CD14-positive monocyte (primary cell): ENCODE measurements around the gene ACACB. TPM values are rescaled to one million over a fixed set of nuclear protein-coding genes. Genes with fewer than 3 reads are reported as not detected.

Experiments used
- DNase-seq, 3 donors: peaks; one replicate each; pipeline ENCODE4 v3.0.0-alpha.2; 2011 to 2022
- H2AFZ ChIP-seq: 2 replicates; pipeline ENCODE4 v1.6.0; 2012; ENCODE audit warnings: mild to moderate bottlenecking, low read depth, low read length, inconsistent platforms; ENCODE audit not compliant: insufficient read depth, poor library complexity, severe bottlenecking
- H3K27ac ChIP-seq, 2 donors: 1 replicate in 1 of 2; 2 replicates in 1 of 2; pipeline ENCODE4 v1.5.1; 2012 to 2013; ENCODE audit warnings: low read length in 2 of 2, control low read depth in 1 of 2, inconsistent platforms in 1 of 2, low read depth in 1 of 2, mild to moderate bottlenecking in 1 of 2
- H3K27me3 ChIP-seq, 2 donors: one replicate each; pipeline versions ENCODE4 v1.6.0 to v1.6.1; 2011 to 2013; ENCODE audit warnings: low read length in 2 of 2; ENCODE audit not compliant: control insufficient read depth in 2 of 2, insufficient read depth in 2 of 2
- H3K36me3 ChIP-seq, 2 donors: replicated peaks in 1 of 2; 1 replicate in 1 of 2; 2 replicates in 1 of 2; pipeline versions ENCODE4 v1.5.1 to v1.6.1; 2012 to 2013; ENCODE audit warnings: low read length in 2 of 2, control low read depth in 1 of 2, inconsistent platforms in 1 of 2, mild to moderate bottlenecking in 1 of 2; ENCODE audit not compliant: insufficient read depth in 2 of 2, control insufficient read depth in 1 of 2
- H3K4me1 ChIP-seq, 2 donors: 1 replicate in 1 of 2; 2 replicates in 1 of 2; pipeline versions ENCODE4 v1.5.1 to v1.6.1; 2012 to 2013; ENCODE audit warnings: low read length in 2 of 2, control low read depth in 1 of 2, inconsistent platforms in 1 of 2, mild to moderate bottlenecking in 1 of 2, moderate library complexity in 1 of 2; ENCODE audit not compliant: insufficient read depth in 2 of 2, control insufficient read depth in 1 of 2
- H3K4me2 ChIP-seq: replicated peaks from 2 replicates; pipeline ENCODE3; 2012; ENCODE audit warnings: low read length, moderate library complexity, mild to moderate bottlenecking; ENCODE audit not compliant: poor library complexity, severe bottlenecking; ENCODE audit errors: extremely low read depth
- H3K4me3 ChIP-seq, 3 experiments: fragments of 200-600 bp in 1 of 3; sonication (generic) in 1 of 3; replicated peaks in 1 of 3; 1 replicate in 2 of 3; 2 replicates in 1 of 3; pipeline ENCODE4 v1.5.1; 2011 to 2013; ENCODE audit warnings: low read length in 3 of 3, mild to moderate bottlenecking in 3 of 3, control low read depth in 2 of 3, low read depth in 2 of 3, inconsistent platforms in 1 of 3, moderate library complexity in 1 of 3
- H3K79me2 ChIP-seq: 2 replicates; pipeline ENCODE4 v1.6.0; 2012; ENCODE audit warnings: mild to moderate bottlenecking, control low read depth, inconsistent platforms, low read length, moderate library complexity; ENCODE audit not compliant: insufficient read depth
- H3K9ac ChIP-seq: 2 replicates; pipeline ENCODE4 v1.6.0; 2017; ENCODE audit warnings: low read length, mild to moderate bottlenecking; ENCODE audit not compliant: insufficient read depth, poor library complexity, severe bottlenecking
- H3K9me3 ChIP-seq, 2 donors: replicated peaks in 1 of 2; 1 replicate in 1 of 2; 2 replicates in 1 of 2; pipeline versions ENCODE4 v1.5.1 to v1.6.1; 2012 to 2013; ENCODE audit warnings: low read length in 2 of 2, control low read depth in 1 of 2; ENCODE audit not compliant: control insufficient read depth in 1 of 2, insufficient read depth in 1 of 2
- H4K20me1 ChIP-seq: 2 replicates; pipeline ENCODE4 v1.6.0; 2012; ENCODE audit warnings: mild to moderate bottlenecking, low read length, control low read depth, moderate library complexity; ENCODE audit not compliant: insufficient read depth
- H3K27ac Mint-ChIP-seq, 7 donors: one replicate each; pipeline ENCODE4 v1.8.0; 2020; ENCODE audit warnings: mild to moderate bottlenecking in 7 of 7, mixed read lengths in 7 of 7, moderate library complexity in 6 of 7, inconsistent platforms in 2 of 7
- H3K27me3 Mint-ChIP-seq, 3 donors: one replicate each; pipeline ENCODE4 v1.8.0; 2021 to 2022; ENCODE audit warnings: low read depth in 3 of 3, mild to moderate bottlenecking in 3 of 3, mixed read lengths in 3 of 3, moderate library complexity in 3 of 3, inconsistent platforms in 1 of 3
- H3K36me3 Mint-ChIP-seq, 2 donors: one replicate each; pipeline ENCODE4 v1.8.0; 2020; ENCODE audit warnings: mixed read lengths in 2 of 2, inconsistent platforms in 1 of 2, mild to moderate bottlenecking in 1 of 2
- H3K4me1 Mint-ChIP-seq: one replicate; pipeline ENCODE4 v1.8.0; 2020; ENCODE audit warnings: mild to moderate bottlenecking, mixed read lengths
- H3K4me3 Mint-ChIP-seq, 2 donors: one replicate each; pipeline ENCODE4 v1.8.0; 2020; ENCODE audit warnings: mild to moderate bottlenecking in 2 of 2, mixed read lengths in 2 of 2, moderate library complexity in 1 of 2
- H3K9me3 Mint-ChIP-seq, 7 donors: one replicate each; pipeline ENCODE4 v1.8.0; 2020 to 2022; ENCODE audit warnings: mixed read lengths in 7 of 7, mild to moderate bottlenecking in 6 of 7, moderate library complexity in 6 of 7, inconsistent platforms in 2 of 7
- WGBS: methylation state at CpG from one replicate; pipeline ENCODE4 v1.1.5; 2013; ENCODE audit warnings: missing lambda C conversion rate; ENCODE audit not compliant: insufficient coverage; 5-methylcytosine and 5-hydroxymethylcytosine counted together
- intact Hi-C, 2 donors: fragments of 100-400 bp; cut with micrococcal nuclease; formaldehyde crosslinking; loops; one replicate each; pipeline versions ENCODE4 v1.15.0 to v1.15.1; 2023
- polyA plus RNA-seq, 3 donors: library from polyadenylated mRNA; depleted of rRNA in 1 of 3; unstranded in 2 of 3; stranded (reverse) in 1 of 3; fragments of 300-500 nt in 2 of 3; fragments of >200 nt in 1 of 3; fragmentation: Illumina TruSeq in 2 of 3; gene quantifications; 1 replicate in 2 of 3; 2 replicates in 1 of 3; pipeline ENCODE4 v1.2.3, GENCODE V29; 2012 to 2021
- TF ChIP-seq, protein P1 (sequence below): fragments of 200-600 bp; IDR thresholded peaks from one replicate; pipeline ENCODE4 v1.8.0; 2022; ENCODE audit warnings: antibody characterized with exemption, mild to moderate bottlenecking

ACACB gene
- polyA plus RNA-seq, 3 donors: 0.14 to 5.0 (median 1.9) TPM

DNA sequence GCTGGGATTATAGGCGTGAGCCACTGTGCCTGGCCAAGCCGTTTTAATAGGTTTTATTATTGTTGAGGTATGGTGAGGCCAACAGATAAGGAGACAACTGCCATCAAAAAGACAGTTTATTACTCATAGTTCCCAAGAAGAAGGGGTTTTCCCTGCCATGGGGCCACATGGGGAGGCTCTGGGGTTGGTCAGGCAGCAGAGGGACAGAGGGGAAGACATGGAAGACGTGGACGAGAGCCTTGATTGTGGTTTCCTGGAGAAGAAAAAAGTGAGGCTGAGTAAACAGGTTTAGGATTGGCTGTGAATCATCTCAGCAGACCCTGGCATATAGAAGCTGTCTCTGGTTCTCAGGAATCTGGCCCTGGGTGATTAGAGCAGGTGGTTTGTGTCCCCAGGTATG, 122.8 kb downstream of the ACACB start:
- H3K36me3 Mint-ChIP-seq: peaks cover 41 to 59% of the 10 kb centered on the region in 2 donors
- H3K36me3 ChIP-seq: peaks cover 16 to 18% of the 10 kb centered on the region in 2 donors
- TF ChIP-seq, protein P1, sequence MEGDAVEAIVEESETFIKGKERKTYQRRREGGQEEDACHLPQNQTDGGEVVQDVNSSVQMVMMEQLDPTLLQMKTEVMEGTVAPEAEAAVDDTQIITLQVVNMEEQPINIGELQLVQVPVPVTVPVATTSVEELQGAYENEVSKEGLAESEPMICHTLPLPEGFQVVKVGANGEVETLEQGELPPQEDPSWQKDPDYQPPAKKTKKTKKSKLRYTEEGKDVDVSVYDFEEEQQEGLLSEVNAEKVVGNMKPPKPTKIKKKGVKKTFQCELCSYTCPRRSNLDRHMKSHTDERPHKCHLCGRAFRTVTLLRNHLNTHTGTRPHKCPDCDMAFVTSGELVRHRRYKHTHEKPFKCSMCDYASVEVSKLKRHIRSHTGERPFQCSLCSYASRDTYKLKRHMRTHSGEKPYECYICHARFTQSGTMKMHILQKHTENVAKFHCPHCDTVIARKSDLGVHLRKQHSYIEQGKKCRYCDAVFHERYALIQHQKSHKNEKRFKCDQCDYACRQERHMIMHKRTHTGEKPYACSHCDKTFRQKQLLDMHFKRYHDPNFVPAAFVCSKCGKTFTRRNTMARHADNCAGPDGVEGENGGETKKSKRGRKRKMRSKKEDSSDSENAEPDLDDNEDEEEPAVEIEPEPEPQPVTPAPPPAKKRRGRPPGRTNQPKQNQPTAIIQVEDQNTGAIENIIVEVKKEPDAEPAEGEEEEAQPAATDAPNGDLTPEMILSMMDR: no peak

DNA sequence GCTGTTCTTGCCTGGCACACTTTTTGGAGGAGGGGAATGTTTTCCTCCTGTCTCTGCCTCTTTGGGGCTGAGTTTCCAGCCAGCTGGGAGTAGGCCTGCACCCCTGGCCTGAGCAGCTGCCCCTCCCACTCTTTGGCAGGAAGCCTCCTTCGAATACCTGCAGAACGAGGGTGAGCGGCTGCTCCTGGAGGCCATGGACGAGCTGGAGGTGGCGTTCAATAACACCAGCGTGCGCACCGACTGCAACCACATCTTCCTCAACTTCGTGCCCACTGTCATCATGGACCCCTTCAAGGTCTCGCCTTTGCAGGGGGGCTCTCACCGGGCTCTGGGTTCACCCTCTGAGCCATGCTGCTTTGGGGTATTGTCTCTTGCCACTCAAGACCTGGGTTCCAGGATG, 123.3 kb downstream of the ACACB start:
- 98% methylated on average over 10 of the region's 11 CpGs for WGBS
- Histone ChIP-seq H3K27me3 (no peaks in the 10 kb centered on the region), H3K79me2 (no peaks in the 10 kb centered on the region), H3K36me3 (peaks cover 16 to 18% of the 10 kb centered on the region in 2 donors), H3K4me2 (no peak overlapping the region), H2AFZ (no peak overlapping the region), H3K4me1 (no peaks in the 10 kb centered on the region), H3K9me3 (no peaks in the 10 kb centered on the region), H3K4me3 (no peak overlapping the region), H3K27ac (no peak overlapping the region), H3K9ac (no peak overlapping the region), H4K20me1 (no peaks in the 10 kb centered on the region)
- intact Hi-C loops: no loop called here
- no peaks in the 10 kb centered on the region for H3K4me1 Mint-ChIP-seq
- H3K4me3 Mint-ChIP-seq: no peak overlapping the region
- no peaks in the 10 kb centered on the region for H3K9me3 Mint-ChIP-seq
- no peak for DNase-seq
- peaks cover 0 to 1% (median 0%) of the 10 kb centered on the region in 3 donors for H3K27me3 Mint-ChIP-seq
- TF ChIP-seq, protein P1: no peak
- H3K36me3 Mint-ChIP-seq: peaks cover 41 to 59% of the 10 kb centered on the region in 2 donors
- no peak overlapping the region for H3K27ac Mint-ChIP-seq

More for the DNA sequence above, 122.8 kb downstream of the ACACB start:
- no peaks in the 10 kb centered on the region for H3K79me2 ChIP-seq
- no peak overlapping the region for H3K27ac ChIP-seq
- Mint-ChIP-seq H3K4me3 (no peak overlapping the region), H3K4me1 (no peaks in the 10 kb centered on the region), H3K27ac (no peak overlapping the region), H3K27me3 (peaks cover 0 to 1% (median 0%) of the 10 kb centered on the region in 3 donors), H3K9me3 (no peaks in the 10 kb centered on the region)
- H3K27me3 ChIP-seq: no peaks in the 10 kb centered on the region
- intact Hi-C loops: no loop called here
- H3K4me2 ChIP-seq: no peak overlapping the region
- H3K9ac ChIP-seq: no peak overlapping the region
- H2AFZ ChIP-seq: no peak overlapping the region
- H3K4me3 ChIP-seq: no peak overlapping the region
- no peak for DNase-seq
- no peaks in the 10 kb centered on the region for H3K9me3 ChIP-seq
- no peaks in the 10 kb centered on the region for H4K20me1 ChIP-seq
- WGBS: 74% methylated on average over 2 of the region's 4 CpGs
- no peaks in the 10 kb centered on the region for H3K4me1 ChIP-seq
